ENCODE measurements around the gene TMEM164.

The TMEM164 gene

DNA sequence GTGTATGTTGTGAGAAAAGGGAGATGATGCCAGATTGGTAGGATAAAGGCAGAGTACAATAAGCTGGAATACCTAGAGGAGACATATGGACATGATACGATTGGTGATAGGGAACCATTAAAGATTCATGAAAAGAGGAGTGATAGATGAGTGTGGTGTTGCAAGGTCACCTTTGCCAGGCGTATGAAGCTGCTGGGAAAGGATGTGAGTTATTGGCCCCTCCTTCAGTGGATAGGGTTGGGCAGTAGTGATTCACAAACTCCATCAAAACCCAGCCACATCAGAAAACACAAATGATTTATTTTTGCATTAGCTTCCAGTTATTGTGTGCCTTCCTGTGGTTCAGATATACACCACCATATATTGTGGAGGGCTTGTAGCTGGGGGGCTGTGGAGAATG, 34.3 kb downstream of the TMEM164 start:
- no peak for DNase-seq (ENCODE audit: low read depth)

DNA sequence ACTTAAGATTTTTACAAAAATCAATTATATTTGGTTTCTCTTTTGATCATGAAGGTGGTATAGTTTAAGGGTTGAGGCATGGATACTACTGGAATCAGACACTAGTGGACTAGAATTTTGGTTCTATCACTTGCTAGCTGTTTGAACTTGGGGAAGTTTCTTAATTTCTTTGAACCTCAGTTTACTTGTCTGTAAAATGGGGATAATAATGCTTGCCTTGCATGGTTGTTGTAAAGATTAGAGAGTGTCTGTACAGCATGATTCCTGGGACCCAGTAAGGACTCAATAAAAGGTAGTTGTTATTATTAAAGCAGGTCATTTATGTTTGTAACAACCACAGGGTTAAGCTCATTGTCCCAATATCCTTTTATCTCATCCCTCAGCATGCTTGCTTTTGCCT, 36.0 kb downstream of the TMEM164 start:
- DNase-seq (ENCODE audit: low read depth), result no peak

DNA sequence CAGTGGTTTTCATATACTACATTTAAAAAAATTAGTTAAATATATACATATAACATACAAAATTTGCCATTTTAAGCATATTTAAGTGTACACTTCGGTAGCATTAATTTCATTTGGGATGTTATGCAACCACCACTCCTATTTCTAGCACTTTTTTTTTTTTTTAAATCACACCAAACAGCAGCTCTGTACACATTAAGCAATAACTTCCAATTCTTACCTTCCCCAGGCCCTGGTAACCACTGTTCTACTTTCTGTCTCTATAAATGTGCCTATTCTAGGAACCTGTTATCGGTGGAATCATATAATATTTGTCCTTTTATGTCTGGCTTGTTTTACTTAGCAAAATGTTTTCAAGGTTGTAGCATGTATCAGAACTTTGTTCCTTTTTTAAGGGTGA, 39.1 kb downstream of the TMEM164 start:
- DNase-seq (ENCODE audit: low read depth), result no peak

DNA sequence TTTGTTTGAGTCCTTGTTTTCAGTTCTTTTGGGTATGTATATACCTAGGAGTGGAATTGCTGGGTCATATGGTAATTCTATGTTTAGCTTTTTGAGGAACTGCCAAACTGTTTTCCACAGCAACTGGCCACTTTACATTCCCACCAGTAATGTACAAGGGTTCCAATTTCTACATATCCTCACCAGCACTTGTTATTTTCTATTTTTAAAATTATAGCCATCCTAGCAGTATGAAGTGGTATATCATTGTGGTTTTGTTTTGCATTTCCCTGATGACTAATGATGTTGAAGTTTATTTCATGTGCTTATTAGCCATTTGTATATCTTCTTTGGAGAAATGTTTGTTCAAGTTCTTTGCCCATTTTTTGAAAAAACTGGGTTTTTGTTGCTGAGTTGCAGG, 39.6 kb downstream of the TMEM164 start:
- no peak for DNase-seq (ENCODE audit: low read depth)

DNA sequence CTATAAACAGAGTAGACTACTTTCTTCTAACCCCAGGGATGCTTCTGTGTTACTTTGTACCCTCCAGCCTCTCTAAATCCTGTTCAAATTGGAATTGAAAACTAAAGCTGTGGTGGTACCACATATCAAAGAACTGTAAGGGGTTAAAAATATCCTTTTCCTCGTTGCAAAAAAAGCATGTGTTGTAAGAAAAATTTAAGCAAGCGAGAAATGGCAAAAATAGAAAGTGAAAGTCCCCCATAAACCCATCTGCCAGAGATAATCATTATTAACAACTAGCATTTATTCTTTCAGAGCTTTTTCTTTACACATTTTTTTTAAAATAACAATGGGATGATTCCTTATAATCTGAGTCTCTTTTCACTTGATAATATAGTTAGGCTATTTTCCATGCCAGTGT, 40.6 kb downstream of the TMEM164 start:
- DNase-seq (ENCODE audit: low read depth), result no peak

DNA sequence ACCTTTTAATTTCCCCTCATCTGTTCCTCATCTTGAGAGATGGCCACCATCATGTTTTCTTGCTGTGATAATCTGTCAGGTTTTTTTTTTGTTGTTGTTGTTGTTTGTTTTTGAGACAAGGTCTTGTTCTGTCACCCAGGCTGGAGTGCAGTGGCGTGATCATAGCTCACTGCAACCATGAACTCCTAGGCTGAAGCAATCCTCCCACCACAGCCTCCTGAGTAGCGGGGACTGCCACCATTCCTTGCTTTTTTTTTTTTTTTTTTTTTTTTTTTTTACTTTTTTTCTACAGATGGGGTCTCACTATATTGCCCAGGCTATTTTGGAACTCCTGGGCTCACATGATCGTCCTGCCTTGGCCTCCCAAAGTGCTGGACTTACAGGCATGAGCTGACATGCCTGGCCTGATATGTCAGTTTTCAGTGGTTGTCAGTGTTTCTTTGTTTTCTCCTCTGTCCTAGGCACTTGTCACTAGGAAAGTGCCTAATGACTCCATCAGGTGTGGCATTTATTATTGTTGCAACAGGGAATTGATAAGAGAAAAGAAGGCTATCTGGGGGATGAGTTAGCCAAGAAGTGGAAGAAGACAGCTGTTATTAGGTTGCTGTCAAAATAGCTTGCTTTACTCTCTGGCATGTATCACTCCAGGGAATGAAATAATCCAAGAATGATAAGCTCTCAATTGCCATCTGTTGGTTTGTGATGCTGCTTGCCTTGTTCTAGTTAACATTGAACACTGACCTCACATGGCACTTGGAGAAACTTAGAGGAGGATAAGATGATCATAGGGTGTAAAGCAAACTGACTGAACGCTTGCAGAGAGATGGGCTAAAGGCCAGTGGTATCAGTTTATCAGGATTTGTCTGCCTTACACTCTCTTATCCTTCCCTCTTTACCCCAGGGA, 41.7 kb downstream of the TMEM164 start:
- no peak for DNase-seq (ENCODE audit: low read depth)

DNA sequence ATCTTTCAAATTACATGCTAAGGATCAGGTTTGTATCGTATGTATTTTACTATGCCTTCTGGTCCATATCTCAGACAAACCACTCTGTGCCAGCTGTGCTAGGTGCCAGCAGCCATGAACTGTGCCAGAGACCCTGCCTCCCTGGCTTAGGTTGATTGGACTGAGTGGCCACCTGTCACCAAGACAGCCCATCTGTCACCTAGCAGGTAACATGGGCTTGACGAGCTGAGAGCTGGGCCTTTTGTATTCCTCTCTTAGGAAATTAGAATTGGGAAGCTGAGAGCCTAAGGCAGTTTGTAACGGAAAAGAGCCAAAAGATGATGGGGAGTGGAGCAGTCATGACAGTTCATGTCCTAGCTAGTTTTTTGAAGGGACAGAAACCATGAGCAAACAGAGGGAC, 42.5 kb downstream of the TMEM164 start:
- DNase-seq (ENCODE audit: low read depth), result no peak

DNA sequence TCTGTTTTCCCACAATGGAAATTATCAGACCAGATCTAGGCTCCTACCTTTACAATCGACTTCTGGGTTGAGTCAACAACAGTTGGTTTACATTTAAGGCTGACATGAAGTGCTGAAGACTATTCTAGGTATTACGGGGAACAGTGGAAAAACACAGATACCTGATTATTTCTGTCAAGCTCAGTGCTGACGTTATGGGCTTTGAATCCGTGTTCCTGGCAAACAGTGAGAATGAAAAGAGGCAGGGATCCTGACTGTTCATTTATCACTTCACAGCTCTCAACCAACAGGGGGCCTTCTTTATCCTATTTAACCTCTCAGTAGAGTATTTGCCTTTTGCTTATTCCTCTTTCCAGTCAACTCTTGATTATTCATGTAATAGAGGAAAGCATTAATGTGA, 43.1 kb downstream of the TMEM164 start:
- DNase-seq (ENCODE audit: low read depth), result no peak

DNA sequence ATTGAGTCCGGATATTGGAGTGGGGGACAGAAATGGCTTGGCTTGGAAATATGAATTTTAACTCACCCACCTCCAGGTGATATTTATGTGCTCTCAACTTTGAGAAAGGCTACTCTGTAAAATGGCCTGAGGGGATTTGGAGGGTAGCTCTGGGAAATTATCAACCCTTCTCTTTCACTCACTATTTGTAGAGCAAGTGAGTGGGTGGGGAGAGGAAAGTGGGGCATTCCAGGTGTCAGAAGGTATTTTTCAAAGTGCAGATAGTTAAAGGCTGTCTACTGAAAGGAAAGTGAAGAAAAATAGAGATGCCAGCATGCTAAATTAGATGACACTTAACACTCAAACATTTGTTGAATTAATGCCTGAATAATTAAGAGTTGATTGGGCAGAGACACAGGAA, 44.1 kb downstream of the TMEM164 start:
- no peak for DNase-seq (ENCODE audit: low read depth)

DNA sequence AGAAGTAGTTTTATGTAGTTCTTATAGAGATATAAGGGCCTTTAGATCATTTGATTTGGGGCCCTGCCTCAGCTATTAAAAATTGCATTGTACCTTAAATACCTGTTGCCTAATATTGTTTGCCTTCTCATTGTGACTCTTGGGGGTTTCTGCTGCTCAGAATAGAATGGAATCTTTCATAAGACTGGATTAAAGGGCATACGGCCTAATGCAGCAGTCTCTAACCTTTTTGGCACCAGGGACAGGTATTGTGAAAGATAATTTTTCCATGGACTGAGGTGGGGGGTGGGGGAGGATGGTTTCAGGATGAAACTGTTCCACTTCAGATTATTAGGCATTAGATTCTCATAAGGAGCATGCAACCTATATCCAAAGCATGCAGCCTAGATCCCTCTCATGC, 46.2 kb downstream of the TMEM164 start:
- DNase-seq (ENCODE audit: low read depth), result no peak

DNA sequence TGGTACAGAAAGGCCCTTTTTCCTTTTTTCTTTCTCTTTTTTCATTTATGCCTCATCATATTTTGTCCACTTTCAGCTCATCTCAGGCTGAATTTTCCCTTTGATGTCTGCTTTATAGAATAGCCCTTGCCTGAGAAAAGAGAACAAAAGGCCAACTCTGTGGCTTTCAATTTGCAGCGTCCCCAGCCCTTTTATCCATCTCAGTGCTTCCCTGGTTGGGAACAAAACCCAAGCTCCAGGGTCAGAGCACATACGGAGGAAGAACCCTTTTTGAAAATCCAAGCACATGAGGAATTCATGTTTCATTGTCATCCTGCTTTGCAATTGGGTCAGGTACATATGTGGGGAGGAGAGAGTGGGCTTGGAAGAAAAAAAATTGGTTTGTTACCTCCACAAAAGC, 47.5 kb downstream of the TMEM164 start:
- DNase-seq (ENCODE audit: low read depth), result no peak

DNA sequence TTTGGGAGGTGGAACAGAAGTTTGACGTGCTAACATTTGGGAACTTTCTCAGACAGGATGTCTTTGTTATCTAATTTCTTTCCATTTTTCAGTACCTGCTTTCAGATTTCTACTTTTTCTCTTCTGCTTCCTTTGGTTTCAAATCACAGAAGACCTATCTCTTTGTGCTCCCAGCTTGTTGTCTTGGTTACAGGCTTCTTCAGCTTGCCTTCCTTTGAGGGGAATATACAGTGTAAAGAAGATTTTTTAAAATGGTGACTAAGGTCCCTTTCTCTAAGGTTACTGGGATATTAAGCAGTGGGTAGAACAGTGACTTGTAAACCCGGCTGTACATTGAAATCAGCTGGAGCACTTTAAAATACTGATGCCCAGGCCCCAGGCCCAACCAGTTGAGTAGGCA, 48.0 kb downstream of the TMEM164 start:
- no peak for DNase-seq (ENCODE audit: low read depth)

DNA sequence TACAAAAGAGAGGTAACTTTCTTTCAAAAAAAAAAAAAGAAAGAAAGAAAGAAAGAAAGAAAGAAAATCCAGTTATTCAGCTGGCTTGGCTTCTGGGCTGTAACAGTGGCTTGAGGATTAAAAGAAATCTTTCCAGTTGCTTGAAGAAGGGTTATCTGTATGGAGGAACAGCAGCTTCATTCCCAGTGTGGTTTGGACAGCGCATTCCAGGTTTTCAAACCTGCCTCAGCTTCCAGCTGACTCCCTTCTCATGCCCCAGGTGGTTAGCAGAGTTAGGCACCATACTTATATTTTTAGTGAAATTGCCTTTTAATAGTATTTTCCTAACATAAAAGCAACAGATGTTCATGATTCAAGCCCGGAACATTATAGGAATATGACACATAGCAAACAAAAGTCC, 48.6 kb downstream of the TMEM164 start:
- DNase-seq (ENCODE audit: low read depth), result no peak

DNA sequence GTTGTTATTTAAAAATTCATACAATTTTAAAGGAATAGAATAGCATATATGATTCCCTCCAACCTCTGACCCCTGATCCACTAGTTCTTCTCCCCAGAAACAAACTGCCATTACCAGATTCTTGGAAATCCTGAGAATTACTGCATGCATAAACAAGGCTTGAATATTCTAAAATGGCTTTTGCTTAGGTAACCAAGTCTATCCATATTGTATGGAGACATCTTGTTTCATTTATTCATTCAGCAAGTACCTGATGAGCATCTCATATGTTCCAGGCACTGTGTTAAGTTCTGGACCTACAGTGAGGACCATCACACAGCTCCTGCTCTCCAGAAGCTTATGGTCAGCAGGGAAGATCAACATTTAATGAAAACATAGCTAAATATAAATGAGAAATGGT, 49.4 kb downstream of the TMEM164 start:
- no peak for DNase-seq (ENCODE audit: low read depth)

DNA sequence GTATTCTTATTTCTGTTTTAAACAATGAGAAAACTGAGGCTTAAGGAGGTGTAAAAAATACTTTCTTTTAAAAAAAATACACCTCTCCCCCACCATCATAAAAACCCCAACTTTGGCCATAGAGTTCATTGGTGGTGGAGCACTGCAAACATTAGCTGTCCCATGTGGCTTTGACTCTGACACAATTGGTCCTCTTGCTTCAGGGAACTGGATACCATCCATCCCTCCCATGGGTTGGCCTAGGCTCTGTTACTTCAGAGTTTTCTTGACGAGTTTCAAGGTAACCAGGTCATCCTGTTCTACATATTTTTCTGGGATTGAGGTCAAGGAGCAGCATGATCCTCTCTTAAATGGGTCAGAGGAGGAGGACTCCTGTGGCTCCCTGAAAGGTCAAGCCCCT, 50.5 kb downstream of the TMEM164 start:
- DNase-seq (ENCODE audit: low read depth), result no peak

DNA sequence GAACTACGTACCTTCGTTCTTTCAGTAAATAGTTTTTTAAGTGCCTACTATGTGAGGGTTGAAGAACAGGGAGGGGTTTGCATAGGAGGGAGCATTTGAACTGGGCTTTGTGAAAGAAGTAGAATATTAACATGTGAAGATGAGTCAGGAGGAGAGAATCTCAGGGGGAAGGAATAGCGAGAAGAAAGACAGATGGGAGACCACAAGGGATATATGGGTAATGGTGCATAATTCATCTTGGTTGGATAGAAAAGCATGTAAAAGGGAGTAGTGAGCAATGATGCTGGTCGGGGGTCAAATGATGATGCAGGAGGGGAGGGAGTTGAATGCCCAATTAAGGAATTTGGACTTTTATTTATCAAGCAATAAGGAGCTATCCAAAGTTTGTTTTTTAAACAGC, 52.7 kb downstream of the TMEM164 start:
- DNase-seq (ENCODE audit: low read depth), result no peak

DNA sequence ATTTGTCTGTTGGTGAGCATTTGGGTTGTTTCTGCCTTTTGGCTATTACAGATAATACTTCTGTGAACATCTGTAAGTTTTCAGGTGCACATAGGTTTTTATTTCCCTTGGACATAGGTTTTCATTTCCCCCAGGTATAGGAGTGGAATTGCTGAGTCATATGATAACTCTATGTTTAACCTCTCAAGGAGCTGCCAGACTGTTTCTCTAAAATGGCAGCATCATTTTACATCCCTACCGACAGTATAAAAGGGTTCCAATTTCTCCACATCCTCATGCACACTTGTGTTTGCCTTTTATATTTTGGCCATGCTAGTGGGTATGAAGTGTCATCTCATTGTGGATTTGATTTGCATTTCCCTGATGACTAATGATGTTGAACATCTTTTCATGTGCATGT, 53.5 kb downstream of the TMEM164 start:
- no peak for DNase-seq (ENCODE audit: low read depth)

DNA sequence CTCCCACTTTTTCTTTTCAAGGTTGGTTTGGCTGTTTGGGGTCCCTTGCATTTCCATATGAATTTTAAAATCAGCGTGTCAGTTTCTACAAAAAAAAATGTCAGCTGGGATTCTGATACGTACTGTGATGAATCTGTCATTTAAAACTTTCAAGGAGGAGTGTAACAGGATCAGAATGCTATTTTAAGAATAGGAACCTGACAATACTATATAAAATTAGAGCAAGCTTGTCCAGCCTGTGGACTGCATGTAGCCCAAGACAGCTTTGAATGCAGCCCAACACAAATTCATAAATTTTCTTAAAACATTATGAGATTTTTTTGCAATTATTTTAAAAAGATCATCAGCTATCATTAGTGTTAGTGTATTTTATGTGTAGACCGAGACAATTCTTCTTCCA, 56.5 kb downstream of the TMEM164 start:
- no peak for DNase-seq (ENCODE audit: low read depth)

DNA sequence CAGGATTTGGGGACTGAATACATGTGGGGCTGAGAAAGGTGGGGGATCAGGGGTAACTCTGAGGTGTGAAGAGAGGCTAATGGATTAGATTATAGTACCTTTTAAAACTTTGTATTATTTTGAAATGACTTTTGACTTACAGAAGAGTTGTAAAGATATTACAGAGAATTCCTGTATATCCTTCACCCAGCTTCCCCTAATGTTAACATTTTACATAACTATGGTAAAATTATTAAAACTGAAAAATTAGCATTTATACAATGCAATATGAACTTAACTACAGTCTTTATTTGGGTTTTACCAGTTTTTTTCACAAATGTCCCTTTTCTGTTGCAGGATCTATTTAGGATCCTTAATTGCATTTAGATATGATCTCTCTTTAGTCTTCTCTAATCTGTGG, 57.4 kb downstream of the TMEM164 start:
- DNase-seq (ENCODE audit: low read depth), result no peak

DNA sequence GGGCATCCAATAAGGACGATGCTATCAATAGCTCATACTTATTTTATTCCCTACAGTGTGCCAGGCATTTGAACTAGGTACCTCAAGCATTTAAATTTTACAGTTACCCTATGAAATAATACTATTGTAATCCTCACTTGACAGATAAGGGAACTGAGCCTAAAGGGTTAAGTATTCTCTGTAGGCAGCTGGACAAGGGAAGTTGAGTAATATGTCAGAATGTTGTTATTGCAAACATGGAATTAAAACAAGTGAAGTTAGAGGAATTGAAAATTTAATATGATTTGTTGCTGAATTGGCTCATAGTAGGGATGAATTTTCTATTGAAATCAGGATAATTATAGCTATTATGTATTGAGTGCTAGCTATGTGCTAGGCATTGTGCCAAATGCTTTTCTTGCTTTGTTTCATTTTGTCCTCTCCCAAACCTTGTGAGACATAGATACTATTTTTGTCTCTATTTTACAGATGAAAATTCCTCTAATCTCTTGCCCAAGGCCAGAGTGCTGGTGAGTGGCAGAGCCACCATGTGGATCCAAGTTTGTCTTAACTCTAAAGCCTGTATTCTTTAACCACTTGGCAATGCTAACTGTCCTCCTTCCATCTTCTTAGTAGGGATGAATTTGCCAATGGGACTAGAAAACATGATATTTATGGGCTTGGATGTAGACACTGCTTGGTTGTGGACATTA, 58.1 kb downstream of the TMEM164 start:
- no peak for DNase-seq (ENCODE audit: low read depth)

DNA sequence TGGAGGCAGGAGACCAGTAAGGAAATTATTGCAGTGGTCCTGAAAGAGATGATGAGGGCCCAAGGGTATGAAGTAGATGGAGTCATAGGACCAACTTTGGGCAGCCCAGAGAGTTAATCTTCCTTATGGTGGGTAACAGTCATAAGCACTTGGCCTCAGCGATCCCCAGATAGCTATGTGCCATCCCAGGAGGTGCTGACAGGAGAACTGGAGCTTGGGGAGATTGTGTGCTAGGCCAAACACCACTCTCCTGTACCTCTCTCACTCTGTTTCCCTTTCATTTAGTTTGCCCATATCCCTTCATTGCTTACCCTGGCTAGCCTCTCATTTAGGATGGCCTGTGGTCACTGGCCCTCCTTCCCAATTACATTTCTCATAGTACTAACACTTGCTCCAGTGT, 60.0 kb downstream of the TMEM164 start:
- DNase-seq (ENCODE audit: low read depth), result no peak

DNA sequence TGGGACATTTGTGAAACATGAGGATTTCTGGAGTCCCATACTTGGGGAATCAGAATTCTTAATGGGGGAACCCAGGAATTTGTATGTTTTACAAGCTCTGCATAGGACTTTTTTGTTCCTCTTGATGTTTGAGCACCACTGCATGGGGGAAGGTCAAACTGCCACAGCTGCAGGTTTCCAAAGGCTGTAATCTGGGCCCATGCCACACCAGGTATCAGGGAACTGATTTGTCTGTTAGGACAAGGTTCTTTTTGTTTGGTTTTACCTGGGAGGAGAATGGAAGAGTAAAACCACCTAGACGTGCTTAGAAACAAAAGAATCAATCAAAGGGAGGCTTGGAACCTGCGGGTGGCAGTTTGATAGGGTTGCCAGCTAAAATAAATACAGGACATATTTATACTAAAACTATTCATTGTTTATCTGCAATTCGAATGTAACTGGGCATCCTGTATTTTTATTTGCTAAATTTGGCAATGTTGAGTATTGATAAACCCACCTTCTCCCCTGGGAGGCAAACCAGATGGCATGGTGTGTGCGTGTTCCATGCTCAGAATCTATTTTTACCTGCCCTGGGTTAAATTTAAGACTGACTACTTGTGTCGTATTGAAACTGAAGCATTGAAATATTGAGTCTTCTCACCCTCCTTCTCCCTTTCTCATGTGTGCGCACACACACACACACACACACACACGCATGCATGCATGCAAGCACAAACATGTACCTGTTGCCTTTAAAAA, 63.7 kb downstream of the TMEM164 start:
- no peak for DNase-seq (ENCODE audit: low read depth)

DNA sequence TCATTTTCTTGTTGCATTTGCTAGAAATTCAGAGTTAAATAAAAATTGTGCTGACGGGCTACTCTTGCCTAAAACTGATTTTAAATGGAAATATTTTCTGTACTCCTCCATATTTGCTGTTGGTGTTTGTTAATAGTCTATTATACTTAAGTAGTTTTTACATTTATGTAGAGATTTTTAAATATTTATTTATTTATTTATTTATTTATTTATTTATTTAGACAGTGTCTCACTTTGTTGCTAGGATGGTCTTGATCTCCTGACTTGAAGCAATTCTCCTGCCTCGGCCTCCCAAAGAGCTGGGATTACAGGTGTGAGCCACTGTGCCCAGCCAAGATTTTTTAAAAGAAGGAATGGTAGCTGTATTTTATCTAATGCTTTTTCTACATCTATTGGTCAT, 68.1 kb downstream of the TMEM164 start:
- no peak for DNase-seq (ENCODE audit: low read depth)

Data from GM04504 (cell line).